Pancreas (tissue), 10 donors: ENCODE measurements around the gene GPSM1. TPM values are rescaled to one million over a fixed set of nuclear protein-coding genes. Genes with fewer than 3 reads are reported as not detected.

ENCODE experiments used
- ATAC-seq, 4 donors: fragments of 200-7000 bp; cut with Tn5 transposase; one replicate each; pipeline versions ENCODE4 v1.8.0 to v1.9.1; 2020; ENCODE audit warnings: mild to moderate bottlenecking in 4 of 4, moderate library complexity in 4 of 4
- DNase-seq, 6 donors: peaks; one replicate each; pipeline ENCODE4 v3.0.0-alpha.2; 2020
- FAIRE-seq: peaks from 2 replicates; lab custom pipeline; 2012; peaks lifted over from hg19 to GRCh38; lab: Jason Lieb, UNC
- H3K27ac ChIP-seq, 4 donors: fragments of 200-600 bp; sonication (generic); 1 replicate in 3 of 4; 2 replicates in 1 of 4; pipeline versions ENCODE4 v1.5.0 to v1.8.0; 2020
- H3K27me3 ChIP-seq, 4 donors: fragments of 200-600 bp; one replicate each; pipeline ENCODE4 v1.8.0; 2021
- H3K36me3 ChIP-seq, 3 donors: fragments of 200-600 bp; sonication (generic) in 1 of 3; one replicate each; pipeline versions ENCODE4 v1.5.0 to v1.8.0; 2020 to 2021
- H3K4me1 ChIP-seq, 3 donors: fragments of 200-600 bp; one replicate each; pipeline ENCODE4 v1.8.0; 2021
- H3K4me3 ChIP-seq, 4 donors: fragments of 200-600 bp; sonication (generic) in 2 of 4; one replicate each; pipeline versions ENCODE4 v1.5.0 to v1.8.0; 2020 to 2021
- H3K9me3 ChIP-seq, 4 donors: fragments of 200-600 bp; one replicate each; pipeline ENCODE4 v1.8.0; 2021
- WGBS, 2 donors: extraction: QIAGEN DNeasy Blood & Tissue Kit; methylation state at CpG; one replicate each; pipeline ENCODE4 v1.1.7; 2013; 5-methylcytosine and 5-hydroxymethylcytosine counted together
- intact Hi-C, 3 donors: fragments of 100-400 bp; cut with DNase I; formaldehyde crosslinking; loops; one replicate each; pipeline versions ENCODE4 v1.11.1 to v1.14.2; 2022
- polyA plus RNA-seq, 2 donors: library from polyadenylated mRNA; stranded (reverse); fragments of 200-250 nt; gene quantifications; one replicate each; pipeline ENCODE4 v1.2.3, GENCODE V29; 2013
- total RNA-seq, 6 donors: library from RNA; stranded (reverse); fragmentation: NEBNext Ultra II Directional in 4 of 6; extraction: Animal tissue kit (Norgen Biotek cat#: 25700) in 4 of 6; gene quantifications; one replicate each; pipeline versions ENCODE4 v1.2.1 to v1.2.4, GENCODE V29; 2021 to 2023
- TF ChIP-seq, protein P1 (sequence below), 4 donors: fragments of 200-600 bp; sonication (generic) in 3 of 4; IDR thresholded peaks; one replicate each; pipeline versions ENCODE4 v1.5.0 to v1.8.0; 2021; ENCODE audit warnings: antibody characterized with exemption in 4 of 4
- donor health status: healthy with polysubstance abuse.
- donor health status: DM: no; HTN: no; CAD: no; lungs with moderate emphysema.
- donor health status: DM: no; HTN: no; CAD: no.
- donor health status: control.
- donor health status: control.
- donor health status: Bipolar disorder and iron deficiency.
- donor health status: DM: yes; HTN: yes; CAD: no.
- donor health status: DM: no; HTN: no; CAD: no.
- donor health status: DM: no; HTN: no; CAD: no.
- donor health status: DM: yes; HTN: yes; CAD: no.

The GPSM1 gene
- total and polyA plus RNA-seq, 8 donors = 6.8 to 54.4 (median 12.6) TPM

DNA sequence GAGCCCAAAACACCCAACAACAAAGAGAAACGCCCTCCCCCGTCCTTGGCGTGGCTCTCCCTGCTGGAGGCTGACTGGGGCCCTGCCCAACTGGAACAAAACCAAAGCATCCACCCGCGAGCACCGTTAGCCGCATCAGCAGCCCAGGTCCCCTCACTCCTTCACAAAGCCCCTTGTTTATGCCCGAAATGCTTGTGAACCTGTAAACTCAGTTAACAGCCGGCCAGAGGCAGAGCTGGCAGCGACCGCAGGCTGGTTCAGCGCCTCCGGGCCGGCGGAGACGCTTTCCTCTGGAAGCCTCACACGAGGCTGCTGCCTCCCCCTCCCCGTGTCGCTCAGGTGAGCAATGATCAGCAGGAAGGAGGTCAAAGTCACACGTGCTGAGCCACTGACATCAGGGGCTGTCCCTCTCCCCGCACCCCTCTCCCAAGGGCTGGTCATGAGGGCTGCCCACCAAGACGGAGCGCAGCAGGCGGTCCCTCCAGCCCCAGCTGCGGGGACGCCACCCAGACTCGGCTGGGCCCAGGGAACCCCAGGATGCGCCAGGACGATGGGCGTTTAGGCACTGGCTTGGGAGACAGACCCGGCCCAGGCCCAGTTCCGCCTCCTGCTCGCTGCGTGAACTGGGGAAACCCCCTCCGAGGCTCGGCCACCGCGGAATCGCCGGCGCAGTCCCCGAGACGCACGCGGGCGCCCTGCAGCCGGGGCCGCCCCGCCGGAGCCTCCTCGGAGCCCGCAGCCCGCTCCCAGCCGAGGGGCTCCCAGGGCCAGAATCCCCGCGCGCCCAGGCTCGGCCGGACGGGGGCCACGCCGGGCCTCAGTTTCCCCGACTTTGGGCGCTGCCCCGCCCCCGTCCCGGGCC lies 72.1 kb downstream of the GPSM1 start:
- WGBS, 2 donors = 1% methylated on average over 64 to 67 of the region's 67 CpGs
- FAIRE-seq = no peak
- peaks cover 0 to 23% (median 14%) of the 10 kb centered on the region in 3 donors for H3K36me3 ChIP-seq
- ATAC-seq = peak; percentile 14 to 40 (median 22)
- peak overlapping the region; percentile 89 to 99 (median 95) for H3K4me3 ChIP-seq
- intact Hi-C loops = loop anchor here in 1 of 3 donors (5.0 kb wide), 1 partner anchor 233 kb away; no protein-coding TSS in a partner anchor
- H3K4me1 ChIP-seq = peaks cover 0 to 11% (median 7%) of the 10 kb centered on the region in 3 donors
- peak in 4 of 6 donors; percentile 35 to 82 (median 58) for DNase-seq
- H3K27ac ChIP-seq = no peak overlapping the region
- H3K9me3 ChIP-seq = no peaks in the 10 kb centered on the region
- H3K27me3 ChIP-seq = no peaks in the 10 kb centered on the region
- TF ChIP-seq, protein P1, sequence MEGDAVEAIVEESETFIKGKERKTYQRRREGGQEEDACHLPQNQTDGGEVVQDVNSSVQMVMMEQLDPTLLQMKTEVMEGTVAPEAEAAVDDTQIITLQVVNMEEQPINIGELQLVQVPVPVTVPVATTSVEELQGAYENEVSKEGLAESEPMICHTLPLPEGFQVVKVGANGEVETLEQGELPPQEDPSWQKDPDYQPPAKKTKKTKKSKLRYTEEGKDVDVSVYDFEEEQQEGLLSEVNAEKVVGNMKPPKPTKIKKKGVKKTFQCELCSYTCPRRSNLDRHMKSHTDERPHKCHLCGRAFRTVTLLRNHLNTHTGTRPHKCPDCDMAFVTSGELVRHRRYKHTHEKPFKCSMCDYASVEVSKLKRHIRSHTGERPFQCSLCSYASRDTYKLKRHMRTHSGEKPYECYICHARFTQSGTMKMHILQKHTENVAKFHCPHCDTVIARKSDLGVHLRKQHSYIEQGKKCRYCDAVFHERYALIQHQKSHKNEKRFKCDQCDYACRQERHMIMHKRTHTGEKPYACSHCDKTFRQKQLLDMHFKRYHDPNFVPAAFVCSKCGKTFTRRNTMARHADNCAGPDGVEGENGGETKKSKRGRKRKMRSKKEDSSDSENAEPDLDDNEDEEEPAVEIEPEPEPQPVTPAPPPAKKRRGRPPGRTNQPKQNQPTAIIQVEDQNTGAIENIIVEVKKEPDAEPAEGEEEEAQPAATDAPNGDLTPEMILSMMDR (IDR thresholded peaks at IDR 0.05) = no peak

DNA sequence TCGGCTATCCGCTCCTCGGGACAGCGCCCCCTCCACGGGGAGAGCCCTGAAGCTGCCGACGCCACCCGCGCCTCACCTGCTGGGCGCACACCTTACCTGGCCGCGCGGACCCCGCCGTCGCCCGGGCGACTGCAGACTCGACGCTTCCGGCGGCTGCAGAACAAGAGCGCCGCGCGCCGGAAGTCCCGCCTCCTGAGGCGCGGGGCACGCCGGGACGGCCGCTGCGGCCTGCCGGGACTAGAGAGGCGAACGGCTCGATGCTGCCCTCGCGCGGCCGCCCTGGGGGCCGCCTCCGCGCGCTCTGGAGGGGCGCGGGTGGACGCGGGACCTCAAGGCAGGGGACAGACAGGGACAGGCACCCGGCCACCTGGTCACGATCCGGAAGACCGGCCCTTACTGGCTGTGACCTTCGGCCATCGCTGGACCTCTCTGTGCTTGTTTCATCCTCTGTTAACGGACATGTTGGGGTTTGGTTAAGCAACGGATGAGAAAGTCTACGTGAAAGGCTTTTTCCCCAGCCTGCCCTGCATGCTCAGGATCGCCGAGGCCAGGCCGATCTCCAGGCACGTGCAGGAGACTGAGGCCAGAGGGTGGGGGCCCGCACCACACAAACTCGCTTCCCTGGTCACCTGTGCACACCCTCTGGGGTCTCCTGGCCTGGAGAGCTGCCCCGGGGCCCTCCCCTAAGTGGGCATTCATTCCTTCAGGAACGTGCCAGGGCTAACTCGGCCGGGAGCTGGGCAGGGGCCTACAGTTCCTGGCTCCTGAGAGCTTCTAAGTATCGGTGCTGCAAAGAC lies 72.9 kb downstream of the GPSM1 start, which contains the start of gene SNAPC4:
Gene SNAPC4, minus strand, starts transcription at position 133 of the 797 bp plus-strand sequence. CDS start 1,742 bp downstream, outside the sequence.
- Histone ChIP-seq H3K27ac (no peak within 1 kb of the TSS), H3K27me3 (no peaks in the 10 kb centered on the region), H3K4me1 (peaks cover 0 to 11% (median 7%) of the 10 kb centered on the region in 3 donors), H3K36me3 (peaks cover 0 to 14% (median 8%) of the 10 kb centered on the region in 3 donors), H3K9me3 (no peaks in the 10 kb centered on the region), H3K4me3 (peak within 1 kb of the TSS; percentile 89 to 99 (median 95))
- intact Hi-C loops = loop anchor here in 1 of 3 donors (5.0 kb wide), 1 partner anchor 232 kb away; no protein-coding TSS in a partner anchor
- TF ChIP-seq, protein P1 (IDR thresholded peaks at IDR 0.05) = peak; percentile 88 to 98 (median 94)
- DNase-seq = peak; percentile 75 to 97 (median 91)
- no peak for FAIRE-seq
- 4 to 5% methylated on average over 58 to 71 of the region's 71 CpGs for WGBS, 2 donors
- peak; percentile 95 to 98 (median 96) for ATAC-seq

DNA sequence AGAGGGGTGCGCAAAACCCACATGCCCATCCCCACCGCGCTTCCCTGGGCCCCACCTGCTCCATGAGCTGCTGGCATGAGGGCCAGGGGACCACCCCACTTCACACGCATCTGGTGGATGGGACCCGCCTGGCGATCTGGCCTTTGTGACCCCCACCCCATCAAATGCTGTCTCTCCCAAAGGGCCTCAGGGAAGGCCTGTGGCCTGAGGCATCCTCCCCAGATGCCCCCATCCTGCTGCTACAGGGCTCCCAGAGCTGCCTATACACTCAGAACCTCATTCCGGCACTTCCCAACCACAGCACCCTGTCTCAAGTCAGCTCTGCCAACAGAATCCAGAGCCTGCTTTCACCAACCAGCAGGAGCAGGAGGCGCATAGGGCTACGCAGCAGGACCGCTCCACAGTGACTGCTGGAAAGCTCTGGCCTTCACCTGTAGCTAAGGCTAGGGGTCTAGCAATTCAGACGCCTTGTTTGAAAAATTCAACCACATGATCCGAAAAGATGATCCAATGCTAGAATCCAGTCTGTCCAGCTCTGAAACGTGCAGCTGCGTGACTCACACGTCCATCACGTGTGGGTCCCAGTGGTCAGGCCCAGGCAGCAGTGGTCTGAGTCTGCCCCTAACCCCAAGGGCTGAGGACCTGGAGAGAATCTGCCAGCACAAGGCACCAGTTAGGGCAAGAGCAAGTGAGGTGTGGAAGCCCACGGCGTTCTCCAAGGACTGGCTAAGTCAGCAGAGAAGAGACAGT lies 74.0 kb downstream of the GPSM1 start:
- WGBS, 2 donors = 78 to 87% methylated on average over 18 of the region's 18 CpGs
- H3K9me3 ChIP-seq = no peaks in the 10 kb centered on the region
- H3K27me3 ChIP-seq = no peaks in the 10 kb centered on the region
- ATAC-seq = no peak
- H3K27ac ChIP-seq = no peak overlapping the region
- H3K4me3 ChIP-seq = no peak overlapping the region
- intact Hi-C loops = loop anchor here in 1 of 3 donors (5.0 kb wide), 1 partner anchor 231 kb away; no protein-coding TSS in a partner anchor
- TF ChIP-seq, protein P1 (IDR thresholded peaks at IDR 0.05) = no peak
- H3K36me3 ChIP-seq = peaks cover 0 to 11% (median 4%) of the 10 kb centered on the region in 3 donors
- FAIRE-seq = no peak
- H3K4me1 ChIP-seq = peaks cover 0 to 11% (median 7%) of the 10 kb centered on the region in 3 donors
- DNase-seq = peak in 2 of 6 donors; percentile 48 to 66

DNA sequence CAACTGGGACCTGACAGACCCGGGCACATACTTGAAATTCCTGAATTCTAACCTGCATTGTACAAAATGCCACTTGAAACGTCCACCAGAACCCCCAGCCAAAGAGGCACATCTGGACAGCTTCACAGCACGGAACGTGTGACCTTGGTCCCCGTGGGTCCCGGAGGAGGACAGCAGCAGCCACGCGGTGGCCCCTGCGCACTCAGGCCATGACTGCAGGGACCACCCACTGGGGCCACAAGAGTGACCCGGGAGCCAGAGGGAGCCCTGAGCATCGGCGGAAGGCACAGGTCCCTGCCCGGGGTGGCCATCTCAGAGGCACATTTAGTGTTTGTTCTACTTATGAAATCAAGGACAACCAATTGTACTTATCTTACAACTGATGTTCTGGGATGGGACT lies 74.7 kb downstream of the GPSM1 start:
- H3K4me3 ChIP-seq = no peak overlapping the region
- intact Hi-C loops = loop anchor here in 1 of 3 donors (5.0 kb wide), 1 partner anchor 230 kb away; no protein-coding TSS in a partner anchor

More for the DNA sequence above, 74.7 kb downstream of the GPSM1 start:
- DNase-seq (peak in 1 of 6 donors; percentile 41), FAIRE-seq (no peak), ATAC-seq (no peak)
- H3K36me3 ChIP-seq = peaks cover 0 to 18% (median 4%) of the 10 kb centered on the region in 3 donors
- peaks cover 0 to 11% (median 7%) of the 10 kb centered on the region in 3 donors for H3K4me1 ChIP-seq
- 45 to 49% methylated on average over 13 of the region's 13 CpGs for WGBS, 2 donors
- H3K27ac ChIP-seq = no peak overlapping the region
- no peaks in the 10 kb centered on the region for H3K27me3 ChIP-seq
- TF ChIP-seq, protein P1 (IDR thresholded peaks at IDR 0.05) = no peak
- H3K9me3 ChIP-seq = no peaks in the 10 kb centered on the region
